Smooth muscle cell of the brain vasculature (primary cell): ENCODE results near the gene EHD4.

Experiments used
- DNase-seq: peaks from one replicate; pipeline ENCODE4 v3.0.0-alpha.2; 2012; ENCODE audit warnings: low read depth, low spot score

EHD4 gene

DNA sequence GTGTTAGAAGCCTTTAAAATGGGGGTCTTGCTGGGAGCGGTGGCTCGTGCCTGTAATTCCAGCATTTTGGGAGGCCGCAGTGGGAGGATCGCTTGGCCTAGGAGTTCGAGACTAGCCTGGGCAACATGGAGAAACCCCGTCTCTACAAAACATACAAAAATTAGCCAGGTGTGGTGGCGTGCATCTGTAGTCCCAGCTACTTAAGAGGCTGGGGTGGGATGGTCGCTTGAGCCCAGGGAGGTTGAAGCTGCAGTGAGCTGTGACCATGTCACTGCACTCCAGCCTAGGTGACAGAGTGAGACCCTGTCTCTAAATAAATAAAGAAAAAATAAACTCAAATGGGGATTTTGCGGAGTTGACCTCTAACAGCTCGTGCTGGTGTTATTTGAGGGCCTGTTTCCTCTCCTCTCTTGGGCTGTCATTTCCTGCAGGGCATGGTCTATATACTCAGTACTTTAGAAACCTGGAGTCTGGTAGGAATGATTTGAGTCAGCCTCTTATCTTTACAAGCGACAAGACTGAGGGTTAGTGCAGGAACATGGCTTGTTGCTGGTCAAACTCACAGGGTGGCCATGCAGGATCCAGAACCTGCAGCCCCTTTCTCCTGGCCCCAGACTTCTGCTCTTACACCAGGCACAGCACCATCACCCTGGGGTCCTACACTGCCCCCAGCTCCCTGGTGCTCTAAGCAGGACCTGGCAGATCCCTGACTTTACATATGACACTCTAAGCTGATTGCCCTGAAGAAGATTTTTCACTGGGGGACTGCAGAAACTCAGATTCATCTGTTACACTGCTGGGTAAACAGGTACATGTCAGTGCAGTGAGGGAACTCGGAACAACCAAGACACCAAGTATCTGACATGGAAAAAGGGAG, 15.1 kb downstream of the EHD4 start:
- DNase-seq: no peak

DNA sequence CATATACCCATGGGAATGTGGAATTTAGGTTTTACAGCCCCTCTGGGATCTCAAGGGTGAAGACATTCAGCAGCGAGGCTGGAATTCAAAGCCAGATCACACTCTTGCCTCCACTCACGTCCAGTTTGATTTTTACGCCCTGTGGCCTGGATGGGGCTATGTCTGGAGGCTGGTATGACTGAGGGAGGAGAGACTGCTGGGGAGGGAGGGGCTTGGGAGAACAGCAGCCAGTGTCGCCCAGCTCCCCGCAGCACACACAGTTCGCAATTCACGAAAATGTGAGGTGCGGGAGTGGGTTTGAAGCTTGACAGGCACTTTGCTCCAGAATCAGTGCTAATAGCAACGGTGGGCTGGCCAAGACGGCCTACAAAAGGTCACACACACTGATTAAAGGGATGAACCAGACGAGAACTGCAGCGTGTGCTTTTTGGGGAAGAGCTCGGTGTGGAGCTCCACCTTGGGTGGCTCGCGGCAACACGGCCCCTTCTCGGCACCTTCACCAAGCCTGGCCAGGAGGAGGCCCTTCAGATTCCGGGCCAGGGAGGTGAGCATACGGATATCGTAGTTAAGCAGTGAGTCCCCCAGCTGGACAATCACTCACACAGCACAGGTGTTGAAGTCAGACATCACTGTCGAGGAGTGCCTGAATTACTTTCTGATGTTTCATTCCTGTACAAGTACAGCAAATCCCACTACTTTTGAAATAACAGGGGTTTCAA, 16.4 kb downstream of the EHD4 start:
- DNase-seq: no peak

DNA sequence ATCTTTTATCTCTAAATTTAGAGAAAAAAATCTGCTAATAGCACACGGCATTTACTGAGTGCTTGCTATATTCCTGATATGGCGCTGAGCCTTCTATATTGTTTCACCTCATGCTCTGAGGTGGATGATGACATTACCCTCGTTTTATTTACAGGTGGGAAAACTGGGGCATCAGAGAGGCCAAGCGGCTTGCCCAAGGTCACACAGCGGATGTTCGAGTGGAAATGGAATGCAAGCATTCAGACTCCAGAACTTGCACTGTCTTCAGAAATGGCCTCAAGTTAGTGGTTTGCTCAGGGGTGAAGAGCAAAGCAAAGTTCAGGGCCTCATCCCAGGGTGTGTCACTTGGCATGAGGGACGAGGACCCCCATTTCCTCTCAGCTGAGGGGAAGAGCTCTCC, 17.3 kb downstream of the EHD4 start:
- no peak for DNase-seq

DNA sequence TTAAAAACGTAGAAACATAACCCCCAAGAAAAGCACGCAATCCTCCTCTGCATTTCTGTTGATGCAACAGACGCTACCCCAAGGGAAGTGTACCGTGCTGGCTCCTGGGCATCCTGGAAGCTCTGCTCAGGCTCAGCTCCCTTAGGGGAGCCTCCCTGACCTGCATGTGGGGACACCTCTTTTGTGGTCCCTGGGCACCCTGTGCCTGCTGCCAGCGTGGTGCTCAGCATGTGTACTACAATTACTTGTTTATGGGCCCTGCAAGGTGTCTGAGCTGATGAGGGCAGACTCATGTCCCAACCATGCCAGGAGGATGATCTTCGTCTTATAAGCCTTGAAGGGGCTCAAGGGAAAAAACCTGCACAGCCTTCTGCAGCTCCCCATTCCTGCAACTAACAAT, 18.3 kb downstream of the EHD4 start:
- no peak for DNase-seq

DNA sequence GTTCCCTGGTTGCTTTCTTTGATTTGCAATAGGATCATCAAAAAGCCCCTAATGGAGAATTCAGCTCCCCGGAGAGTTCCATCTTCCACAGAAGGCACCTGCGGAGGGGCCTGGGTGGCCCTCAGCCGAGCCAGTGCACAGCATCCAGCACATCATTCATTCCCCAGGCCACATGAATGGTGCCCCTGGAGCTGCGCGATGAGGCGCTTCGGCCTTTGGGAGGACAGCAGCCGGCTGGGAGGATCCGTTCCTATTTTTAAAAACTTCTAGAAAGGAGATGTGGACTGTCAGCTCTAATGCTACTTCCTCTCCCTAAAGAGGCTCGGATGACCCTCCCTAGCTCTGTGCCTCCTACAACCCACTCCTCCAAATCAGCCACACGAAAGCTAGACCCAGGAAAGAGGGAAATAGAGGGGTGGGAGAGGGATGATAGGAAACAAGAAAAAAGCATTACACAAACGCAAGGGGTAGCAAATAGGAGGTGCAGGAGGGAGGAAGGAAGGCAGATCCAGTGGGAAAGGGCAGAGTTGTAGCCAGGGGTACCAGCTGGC, 20.3 kb downstream of the EHD4 start:
- no peak for DNase-seq

DNA sequence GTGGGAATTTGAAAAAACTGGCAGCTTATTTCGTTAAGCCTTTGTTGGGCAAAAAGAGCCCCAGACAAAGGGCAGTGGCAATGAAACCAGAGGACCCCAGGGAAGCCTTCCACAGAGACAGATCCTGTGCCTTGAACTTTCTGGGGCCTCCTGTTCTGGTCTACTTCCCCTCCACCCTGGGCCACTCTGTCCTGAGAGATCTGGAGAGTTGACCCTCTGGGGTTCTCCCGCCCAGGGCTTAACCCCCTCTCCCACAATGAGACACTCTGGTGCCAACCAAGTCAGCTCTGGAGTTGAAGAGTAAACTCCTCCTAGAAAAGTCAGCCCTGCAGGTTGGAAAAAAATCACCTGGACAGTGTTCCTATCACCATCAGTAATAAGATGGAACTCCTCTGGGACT, 20.8 kb downstream of the EHD4 start:
- no peak for DNase-seq

DNA sequence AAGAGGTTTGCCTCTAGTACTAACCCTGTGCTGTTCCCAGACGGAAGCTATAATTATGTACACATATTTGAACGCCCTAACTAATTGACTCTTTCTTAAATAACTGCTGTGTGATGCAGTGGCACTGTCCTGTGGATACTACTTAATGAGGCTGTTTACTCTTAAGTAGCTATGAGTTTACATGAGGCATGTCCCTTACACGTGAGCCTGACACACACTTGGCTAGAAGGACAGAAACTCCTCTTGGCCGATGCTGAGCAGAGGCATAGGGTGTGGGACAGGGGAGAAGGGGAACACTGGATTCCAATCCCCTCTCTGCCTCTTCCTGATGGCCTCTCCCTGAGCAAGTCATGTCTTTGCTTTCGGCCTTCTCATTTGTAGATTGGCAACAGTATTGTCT, 21.9 kb downstream of the EHD4 start:
- no peak for DNase-seq

DNA sequence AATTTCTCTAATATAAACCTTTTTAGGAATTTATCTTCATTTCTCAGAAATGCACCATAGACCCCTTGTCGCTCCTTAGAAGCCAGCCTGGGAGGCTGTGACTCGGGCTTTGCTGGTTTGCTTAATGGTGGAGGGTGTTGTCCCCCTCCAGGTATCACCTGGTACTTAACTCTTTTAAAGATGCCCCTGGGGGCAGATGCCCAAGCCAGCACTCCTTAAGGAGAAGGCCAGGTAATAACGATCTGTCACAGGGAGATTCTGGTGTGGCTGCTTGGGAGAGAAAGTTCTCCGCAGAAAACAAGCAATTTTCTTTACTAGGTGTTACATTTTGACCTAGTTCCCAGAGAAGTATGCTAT, 22.3 kb downstream of the EHD4 start:
- no peak for DNase-seq

DNA sequence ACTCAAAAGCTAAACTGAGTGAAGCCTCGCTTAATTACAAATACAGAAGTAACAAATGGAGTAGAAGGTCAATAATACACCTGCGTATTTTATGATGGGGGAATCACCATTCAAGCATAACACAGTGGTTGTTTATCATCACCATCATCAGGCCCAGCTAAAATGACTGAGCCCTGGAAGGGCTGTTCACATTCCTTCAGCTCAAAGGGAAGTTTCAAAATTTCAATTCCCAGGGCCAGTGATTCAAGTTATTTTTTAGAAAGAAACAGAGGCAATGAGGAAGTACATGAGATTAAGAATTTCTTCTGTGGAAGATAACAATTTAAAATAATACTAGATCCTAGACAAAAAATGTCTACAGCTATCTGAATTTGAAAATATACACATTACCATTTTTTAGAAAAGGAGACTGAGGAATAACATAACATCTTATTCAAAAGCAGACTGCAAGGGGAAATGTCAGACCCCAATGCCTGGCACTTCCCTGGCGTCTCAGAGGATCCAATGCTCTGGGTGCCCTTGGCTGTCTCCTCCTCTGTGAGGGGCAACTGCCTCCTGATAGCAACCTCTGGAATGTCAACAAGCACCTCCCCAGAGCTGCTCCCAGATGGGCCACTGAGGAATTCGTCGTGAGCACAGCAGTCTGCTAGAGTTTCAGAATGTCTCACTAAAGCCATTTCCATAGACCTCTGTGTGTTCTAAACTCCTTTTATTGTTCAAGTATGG, 22.8 kb downstream of the EHD4 start:
- DNase-seq: no peak

DNA sequence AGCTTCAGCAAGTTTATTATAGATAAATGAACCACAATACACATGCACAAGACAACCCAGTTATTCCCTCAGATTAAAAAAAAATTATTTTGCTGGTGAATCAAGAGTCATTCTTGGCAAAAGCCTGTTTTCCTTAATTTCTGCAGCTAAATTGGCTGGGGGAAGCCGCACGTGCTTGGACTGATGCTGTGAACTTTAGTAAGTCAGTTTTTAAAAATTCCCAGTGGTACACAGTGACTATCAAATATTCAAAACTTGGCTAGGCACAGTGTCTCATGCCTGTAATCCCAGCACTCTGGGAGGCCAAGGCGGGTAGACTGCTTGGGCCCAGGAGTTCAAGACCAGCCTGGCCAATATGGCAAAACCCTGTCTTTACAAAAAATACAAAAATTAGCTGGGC, 23.9 kb downstream of the EHD4 start:
- DNase-seq: no peak

DNA sequence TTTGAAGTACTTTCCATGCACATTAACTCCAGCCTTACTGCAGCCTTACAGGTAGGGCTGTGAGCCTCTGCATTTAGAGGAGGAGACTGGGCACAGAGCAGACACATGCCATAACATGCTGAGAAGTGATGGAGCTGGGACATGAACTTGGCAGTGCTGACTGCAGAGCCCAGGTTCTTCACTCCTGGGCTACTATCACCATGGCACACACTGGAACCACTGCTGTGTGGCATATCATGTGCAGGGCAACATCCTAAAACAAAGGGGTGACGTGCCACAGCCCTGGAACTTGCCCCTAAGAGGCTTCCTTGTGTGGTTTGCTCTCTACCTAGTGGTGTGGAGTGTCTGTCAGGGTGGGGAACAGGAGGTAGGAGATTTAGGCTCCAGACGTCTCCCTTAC, 25.4 kb downstream of the EHD4 start:
- no peak for DNase-seq

DNA sequence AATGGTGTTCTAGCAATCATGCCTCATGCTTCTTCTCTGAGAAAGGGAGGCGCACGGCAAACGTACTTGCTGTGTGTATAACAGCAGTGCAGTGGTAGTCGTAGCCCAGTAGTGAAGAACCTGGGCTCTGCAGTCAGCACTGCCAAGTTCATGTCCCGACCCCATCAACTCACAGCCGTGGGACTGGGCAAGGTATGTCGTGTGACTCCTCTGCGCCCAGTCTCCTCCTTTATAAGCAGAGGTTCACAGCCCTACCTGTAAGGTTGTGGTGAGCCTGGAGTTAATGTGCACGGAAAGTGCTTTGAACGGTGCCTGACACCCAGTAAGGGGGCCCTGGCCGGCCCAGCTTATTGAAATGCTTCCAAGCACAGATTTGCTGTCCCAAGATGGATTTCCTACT, 26.6 kb downstream of the EHD4 start:
- no peak for DNase-seq

DNA sequence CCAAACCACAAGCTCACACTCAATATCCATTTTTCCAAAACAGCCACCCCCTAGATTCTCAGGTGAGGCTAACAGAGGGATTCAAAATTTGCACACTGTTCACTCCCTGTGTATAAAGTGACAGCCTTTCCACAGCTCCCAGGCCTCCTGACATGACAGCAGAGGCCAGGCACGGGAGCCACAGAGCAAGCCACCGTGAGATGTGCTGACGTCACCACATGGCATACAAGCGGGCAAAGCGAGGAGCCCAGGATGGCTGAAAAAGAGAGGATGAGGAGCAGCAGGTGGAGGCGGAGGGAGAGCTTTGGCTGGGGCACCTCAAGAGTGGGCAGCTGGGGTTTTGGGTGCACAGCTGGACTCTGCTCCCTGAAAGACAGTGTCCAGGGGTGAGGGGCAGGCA, 27.1 kb downstream of the EHD4 start:
- no peak for DNase-seq

DNA sequence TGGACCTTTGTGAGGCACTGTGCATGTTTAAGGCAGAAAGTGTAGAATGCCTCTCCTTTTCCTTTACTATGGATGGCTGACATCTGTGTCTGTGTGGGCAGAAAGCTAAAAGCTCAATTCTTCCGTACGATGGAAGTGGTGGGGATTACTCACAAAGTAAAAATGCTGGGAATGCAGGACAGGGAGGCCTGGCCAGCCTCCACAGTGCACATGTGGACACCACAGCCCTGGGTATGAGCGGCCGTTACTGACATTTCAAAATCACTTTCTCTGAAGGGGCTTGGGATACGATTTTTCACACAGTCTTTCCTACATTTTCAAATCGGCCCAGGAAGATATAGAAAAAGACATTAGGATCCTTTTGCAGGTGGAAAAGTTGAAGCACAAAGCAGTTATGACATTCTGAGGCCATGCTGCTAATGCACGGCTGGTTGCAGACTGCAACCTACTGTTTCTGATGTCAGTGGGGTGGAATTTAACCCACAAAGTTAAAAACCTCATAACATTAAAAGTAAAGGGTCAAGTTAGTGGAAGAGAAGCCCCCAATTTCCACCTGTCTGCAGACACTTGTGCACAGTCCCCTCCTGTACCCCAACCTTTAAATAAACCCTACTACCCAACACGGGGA, 27.9 kb downstream of the EHD4 start:
- no peak for DNase-seq

DNA sequence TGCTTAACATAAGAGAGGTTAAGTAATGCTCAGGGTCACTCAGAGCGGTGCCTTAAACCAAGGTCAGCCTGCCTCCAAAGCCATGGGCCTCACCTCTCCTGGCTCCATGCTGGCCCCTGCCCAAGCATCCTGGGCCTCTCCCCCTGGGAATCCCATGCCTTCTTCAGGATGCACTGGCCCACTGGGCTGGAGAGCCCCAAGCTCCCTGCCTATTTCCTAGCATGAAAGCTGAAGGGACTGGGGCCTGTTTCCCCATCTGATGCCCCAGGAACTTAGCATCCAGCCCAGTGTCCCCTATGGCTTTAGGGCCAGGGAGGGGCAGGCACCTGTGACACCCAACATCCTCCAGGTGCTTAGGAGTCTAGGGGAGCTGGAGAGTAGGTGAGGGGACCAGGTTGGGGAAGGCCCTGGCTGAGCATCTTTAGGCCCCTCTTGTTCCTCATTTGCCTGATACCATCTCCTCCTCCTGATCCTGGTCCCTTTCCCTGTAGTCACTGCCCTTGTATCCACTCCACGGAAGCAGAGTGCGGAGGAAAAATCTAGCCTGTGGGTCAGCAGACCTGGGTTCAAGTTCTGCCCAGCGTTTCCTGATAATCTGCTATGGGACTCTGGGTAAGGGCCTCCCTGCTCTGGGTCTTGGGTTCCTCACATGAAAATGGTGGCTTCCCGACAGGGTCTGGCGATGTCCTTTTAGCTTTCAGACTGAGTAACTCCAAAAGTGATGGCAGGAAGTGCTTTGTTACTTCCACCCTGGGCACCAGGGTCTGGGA, 28.6 kb downstream of the EHD4 start:
- no peak for DNase-seq

DNA sequence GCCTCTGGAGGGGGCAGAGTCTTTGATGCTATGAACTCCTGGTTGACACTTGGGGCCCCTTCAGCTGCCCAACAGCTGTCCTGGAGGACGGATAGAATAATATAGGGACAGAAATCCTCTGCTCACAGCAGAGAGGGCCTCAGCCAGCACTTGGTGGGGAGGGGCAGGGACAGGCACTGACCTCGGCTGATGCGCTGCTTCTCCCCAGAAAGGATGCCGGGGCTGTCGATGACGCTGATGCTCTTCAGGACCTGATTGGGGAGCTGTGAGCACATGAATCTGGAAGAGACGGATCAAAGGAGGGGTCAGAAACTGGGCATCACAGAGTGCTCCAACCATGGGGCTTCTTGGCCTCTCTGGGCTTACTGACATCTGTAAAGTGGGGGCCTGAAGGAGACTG, 29.5 kb downstream of the EHD4 start:
- DNase-seq: no peak

DNA sequence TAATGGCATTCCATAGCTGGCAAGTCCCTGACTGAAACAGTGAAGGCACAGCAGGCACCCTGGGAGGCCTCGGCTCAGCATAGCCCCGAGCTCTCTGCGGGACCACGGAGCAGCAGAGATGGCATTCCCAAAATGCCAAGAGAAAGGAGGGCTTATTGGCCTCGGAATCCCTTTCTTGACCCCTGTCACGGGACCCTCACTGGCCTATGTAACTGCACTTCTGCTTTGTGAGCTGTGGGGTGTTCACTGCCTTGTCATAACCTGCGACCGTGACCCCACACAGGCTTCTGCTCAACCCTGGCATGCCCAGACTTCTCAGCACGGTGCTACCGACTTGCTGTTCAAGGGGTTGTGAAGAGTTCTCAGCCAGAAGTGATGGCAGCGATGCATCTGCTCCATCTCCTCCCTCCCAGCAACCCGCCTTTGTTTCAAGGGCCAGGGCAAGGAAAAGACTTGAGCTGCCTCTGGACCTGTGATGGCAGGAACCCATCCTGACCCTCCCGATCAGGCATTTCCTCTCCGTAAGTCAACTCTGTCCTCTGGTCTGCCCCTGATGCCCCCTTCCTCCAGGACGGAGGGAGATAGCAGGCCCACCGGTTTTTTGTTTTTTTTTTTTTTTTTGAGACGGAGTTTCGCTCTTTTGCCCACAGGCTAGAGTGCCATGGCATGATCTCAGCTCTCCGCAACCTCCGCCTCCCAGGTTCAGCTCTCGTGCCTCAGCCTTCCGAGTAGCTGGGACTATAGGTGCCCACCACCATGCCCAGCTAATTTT, 30.5 kb downstream of the EHD4 start:
- no peak for DNase-seq

DNA sequence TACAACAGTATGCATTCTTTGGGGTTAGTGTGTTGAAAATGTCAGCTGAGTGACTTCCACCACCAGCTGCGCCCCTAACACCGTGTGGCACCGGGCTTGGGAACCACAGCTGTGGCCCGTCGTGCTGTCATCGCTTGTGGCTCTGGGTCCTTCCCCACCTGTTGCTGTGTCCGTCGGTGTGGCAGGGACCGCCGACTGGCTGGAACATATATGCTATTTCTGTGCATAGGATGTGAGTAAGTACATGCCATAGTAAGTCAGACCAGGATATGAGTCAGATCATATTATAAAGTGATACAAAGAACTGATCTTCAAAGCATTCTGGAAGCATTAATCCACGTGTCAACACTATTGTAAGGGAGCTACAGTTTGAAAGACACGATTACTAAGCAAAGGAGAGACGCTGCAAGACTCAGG, 31.9 kb downstream of the EHD4 start:
- DNase-seq: no peak

DNA sequence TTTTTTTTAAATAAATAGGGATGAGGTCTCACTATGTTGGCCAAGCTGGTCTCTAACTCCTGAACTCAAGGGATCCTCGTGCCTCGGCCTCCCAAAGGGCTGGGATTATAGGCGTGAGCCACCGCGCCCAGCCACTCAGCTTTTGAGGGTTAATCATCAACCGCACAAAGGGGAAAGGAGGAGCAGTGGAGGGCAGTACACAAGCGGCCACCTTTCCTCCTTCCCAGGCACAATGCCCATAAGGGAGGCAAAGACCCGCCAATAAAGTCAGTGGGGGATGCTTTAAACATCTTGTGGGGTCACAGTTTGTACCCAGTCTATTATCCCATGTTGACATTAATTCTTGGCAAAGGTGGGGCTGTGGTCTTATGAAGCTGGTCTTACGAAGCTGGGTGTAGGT, 32.4 kb downstream of the EHD4 start:
- no peak for DNase-seq

DNA sequence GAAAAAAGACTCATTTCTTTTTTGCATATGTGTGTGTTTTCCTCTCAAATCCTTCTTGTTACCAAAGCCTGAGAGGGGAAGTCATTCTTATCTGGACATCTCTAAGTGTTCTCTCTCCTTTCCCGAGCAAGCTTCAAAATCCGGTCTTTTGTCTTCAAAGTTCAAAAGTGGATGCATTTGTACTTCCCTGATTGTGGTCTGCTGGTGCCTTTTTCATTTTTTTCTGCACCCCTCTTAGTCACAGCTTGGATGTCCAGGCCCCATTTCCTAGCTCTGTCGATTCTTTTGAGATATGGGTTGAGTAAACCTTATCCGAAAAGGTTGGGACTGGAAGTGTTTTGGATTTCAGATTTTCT, 34.8 kb downstream of the EHD4 start:
- DNase-seq: no peak
